T-cell (primary cell): ENCODE measurements around the gene SYNDIG1. TPM values are rescaled to one million over a fixed set of nuclear protein-coding genes. Genes with fewer than 3 reads are reported as not detected.

ENCODE experiments used
- ATAC-seq, 4 experiments: fragments of 200-7000 bp in 3 of 4; fragments of 150-1000 bp in 1 of 4; cut with Tn5 transposase; replicated peaks in 1 of 4; 1 replicate in 3 of 4; 2 replicates in 1 of 4; pipeline ENCODE4 v1.10.0; 2021; ENCODE audit warnings: moderate library complexity in 3 of 4, mild to moderate bottlenecking in 2 of 4, moderate number of reproducible peaks in 1 of 4
- CTCF ChIA-PET, 2 donors: fragments of 300-600 bp; sonication (Branson Sonifier 250); formaldehyde crosslinking; loops; one replicate each; lab custom pipeline; 2022; ENCODE audit warnings: antibody characterized with exemption in 2 of 2; lab: Charles Lee
- POLR2A ChIA-PET, 2 donors: fragments of 300-600 bp; sonication (Branson Sonifier 250); formaldehyde crosslinking; loops; one replicate each; lab custom pipeline; 2022; ENCODE audit warnings: antibody characterized with exemption in 2 of 2; lab: Charles Lee
- DNase-seq, 35 experiments: peaks; one replicate each; pipeline versions ENCODE4 v3.0.0 to v3.0.0-alpha.2; 2013 to 2023
- H3K27ac ChIP-seq: one replicate; pipeline ENCODE4 v1.5.1; 2013; ENCODE audit warnings: low read length
- H3K27me3 ChIP-seq, 2 experiments: replicated peaks in 1 of 2; 1 replicate in 1 of 2; 2 replicates in 1 of 2; pipeline versions ENCODE4 v1.6.1 to v1.7.0; 2013; ENCODE audit warnings: low read length in 1 of 2, mixed read lengths in 1 of 2; ENCODE audit not compliant: control insufficient read depth in 2 of 2, insufficient read depth in 2 of 2; ENCODE audit errors: extremely low read depth in 1 of 2
- H3K36me3 ChIP-seq, 2 donors: 1 replicate in 1 of 2; 2 replicates in 1 of 2; pipeline versions ENCODE4 v1.6.1 to v1.7.0; 2013; ENCODE audit warnings: low read length in 1 of 2; ENCODE audit not compliant: control insufficient read depth in 2 of 2, insufficient read depth in 1 of 2; ENCODE audit errors: extremely low read depth in 1 of 2
- H3K4me1 ChIP-seq, 2 experiments: 1 replicate in 1 of 2; 2 replicates in 1 of 2; pipeline versions ENCODE4 v1.6.1 to v1.7.0; 2013; ENCODE audit warnings: low read length in 2 of 2, mixed read lengths in 1 of 2; ENCODE audit not compliant: insufficient read depth in 2 of 2, control insufficient read depth in 1 of 2; ENCODE audit errors: extremely low read depth in 1 of 2
- H3K4me3 ChIP-seq, 2 donors: 1 replicate in 1 of 2; 2 replicates in 1 of 2; pipeline versions ENCODE4 v1.5.1 to v1.7.0; 2013; ENCODE audit warnings: mild to moderate bottlenecking in 2 of 2, low read length in 1 of 2, moderate library complexity in 1 of 2; ENCODE audit not compliant: control insufficient read depth in 1 of 2; ENCODE audit errors: extremely low read depth in 1 of 2
- H3K9me3 ChIP-seq: 2 replicates; pipeline ENCODE4 v1.7.0; 2013
- H3K27ac Mint-ChIP-seq, 2 donors: one replicate each; pipeline ENCODE4 v1.8.0; 2020 to 2021; ENCODE audit warnings: mild to moderate bottlenecking in 2 of 2, mixed read lengths in 2 of 2
- H3K27me3 Mint-ChIP-seq, 2 donors: one replicate each; pipeline ENCODE4 v1.8.0; 2021 to 2022; ENCODE audit warnings: mixed read lengths in 2 of 2
- H3K36me3 Mint-ChIP-seq: one replicate; pipeline ENCODE4 v1.8.0; 2021; ENCODE audit warnings: mixed read lengths
- H3K4me1 Mint-ChIP-seq, 3 donors: one replicate each; pipeline ENCODE4 v1.8.0; 2020 to 2022; ENCODE audit warnings: mixed read lengths in 3 of 3, mild to moderate bottlenecking in 1 of 3
- H3K4me3 Mint-ChIP-seq, 3 donors: one replicate each; pipeline ENCODE4 v1.8.0; 2020 to 2022; ENCODE audit warnings: mild to moderate bottlenecking in 3 of 3, mixed read lengths in 3 of 3, moderate library complexity in 3 of 3
- H3K9me3 Mint-ChIP-seq, 3 donors: one replicate each; pipeline ENCODE4 v1.8.0; 2020 to 2022; ENCODE audit warnings: mixed read lengths in 3 of 3
- WGBS: methylation state at CpG from one replicate; pipeline ENCODE4 v1.1.5; 2013; ENCODE audit warnings: missing lambda C conversion rate; ENCODE audit not compliant: insufficient coverage; 5-methylcytosine and 5-hydroxymethylcytosine counted together
- total RNA-seq, 35 experiments: library from RNA in 6 of 35; stranded (reverse) in 6 of 35; fragments of 120-200 nt in 1 of 35; gene quantifications; one replicate each; pipeline versions ENCODE4 v1.2.1 to v1.2.4 and lab custom pipeline; 2013 to 2026

The SYNDIG1 gene
- total RNA-seq, 5 donors from 2014 or later (not counting 1 experiment from before 2014, with no cell fraction given) = not detected

GRCh38 chr20:24648919-24649318, 179.5 kb downstream of the SYNDIG1 start:
- ChIA-PET CTCF (no interaction called here), POLR2A (no interaction called here)
- Histone ChIP-seq H3K27ac (no peak overlapping the region), H3K4me1 (peaks cover 3 to 7% of the 10 kb centered on the region in 2 experiments), H3K9me3 (no peaks in the 10 kb centered on the region), H3K4me3 (no peak overlapping the region), H3K27me3 (peaks cover 0 to 29% of the 10 kb centered on the region in 2 experiments), H3K36me3 (no peaks in the 10 kb centered on the region)
- H3K36me3 Mint-ChIP-seq = no peaks in the 10 kb centered on the region
- no peaks in the 10 kb centered on the region for H3K9me3 Mint-ChIP-seq
- no peak overlapping the region for H3K27ac Mint-ChIP-seq
- DNase-seq (no peak), ATAC-seq (no peak)
- WGBS = no CpG with 5 or more reads among the region's 2 CpGs
- H3K27me3 Mint-ChIP-seq = peaks cover 10 to 22% of the 10 kb centered on the region in 2 donors
- peaks cover 4 to 11% (median 4%) of the 10 kb centered on the region in 3 donors for H3K4me1 Mint-ChIP-seq
- H3K4me3 Mint-ChIP-seq = no peak overlapping the region

- no peaks in the 10 kb centered on the region for H3K9me3 Mint-ChIP-seq
- H3K27me3 Mint-ChIP-seq = peaks cover 6 to 22% of the 10 kb centered on the region in 2 donors
- Histone ChIP-seq H3K4me1 (peaks cover 3 to 7% of the 10 kb centered on the region in 2 experiments), H3K36me3 (no peaks in the 10 kb centered on the region), H3K27ac (no peak overlapping the region), H3K9me3 (no peaks in the 10 kb centered on the region), H3K27me3 (peaks cover 0 to 29% of the 10 kb centered on the region in 2 experiments), H3K4me3 (no peak overlapping the region)
- H3K4me1 Mint-ChIP-seq = peaks cover 4 to 18% (median 4%) of the 10 kb centered on the region in 3 donors
- POLR2A ChIA-PET = no interaction called here
- WGBS = 86% methylated on average over 6 of the region's 11 CpGs
- H3K4me3 Mint-ChIP-seq = no peak overlapping the region
- CTCF ChIA-PET = no interaction called here
- no peak overlapping the region for H3K27ac Mint-ChIP-seq
- H3K36me3 Mint-ChIP-seq = no peaks in the 10 kb centered on the region
- ATAC-seq (no peak), DNase-seq (no peak)
Measured at GRCh38 chr20:24649787-24650490, 180.5 kb downstream of the SYNDIG1 start.

- Mint-ChIP-seq H3K27ac (no peak overlapping the region), H3K36me3 (no peaks in the 10 kb centered on the region), H3K4me3 (no peak overlapping the region), H3K4me1 (peaks cover 1 to 16% (median 1%) of the 10 kb centered on the region in 3 donors), H3K9me3 (no peaks in the 10 kb centered on the region), H3K27me3 (peaks cover under 1 to 13% of the 10 kb centered on the region in 2 donors)
- no peak for ATAC-seq
- Histone ChIP-seq H3K27me3 (peaks cover 0 to 18% of the 10 kb centered on the region in 2 experiments), H3K4me3 (no peak overlapping the region), H3K9me3 (no peaks in the 10 kb centered on the region), H3K27ac (no peak overlapping the region), H3K4me1 (peaks cover 0 to under 1% of the 10 kb centered on the region in 2 experiments), H3K36me3 (no peaks in the 10 kb centered on the region)
- 80% methylated on average over 4 of the region's 7 CpGs for WGBS
- ChIA-PET CTCF (no interaction called here), POLR2A (no interaction called here)
- DNase-seq = no peak
Measured at GRCh38 chr20:24651171-24651975, 181.9 kb downstream of the SYNDIG1 start.

- DNase-seq (no peak), ATAC-seq (no peak)
- H3K9me3 ChIP-seq = no peaks in the 10 kb centered on the region
- H3K4me3 ChIP-seq = no peak overlapping the region
- H3K27ac ChIP-seq = no peak overlapping the region
- H3K4me1 ChIP-seq = no peaks in the 10 kb centered on the region
- H3K27me3 ChIP-seq = peaks cover 0 to 16% of the 10 kb centered on the region in 2 experiments
- POLR2A ChIA-PET = no interaction called here
- WGBS = 59% methylated on average over 4 of the region's 4 CpGs
- peaks cover 0 to 10% (median 0%) of the 10 kb centered on the region in 3 donors for H3K4me1 Mint-ChIP-seq
- no peaks in the 10 kb centered on the region for H3K36me3 ChIP-seq
- H3K36me3 Mint-ChIP-seq = no peaks in the 10 kb centered on the region
- H3K27ac Mint-ChIP-seq = no peak overlapping the region
- H3K27me3 Mint-ChIP-seq = peaks cover 0 to 7% of the 10 kb centered on the region in 2 donors
- H3K9me3 Mint-ChIP-seq = no peaks in the 10 kb centered on the region
- CTCF ChIA-PET = no interaction called here
- no peak overlapping the region for H3K4me3 Mint-ChIP-seq
Measured at GRCh38 chr20:24651976-24652345, 182.5 kb downstream of the SYNDIG1 start.

- no peak for ATAC-seq
- no peak overlapping the region for H3K27ac Mint-ChIP-seq
- Histone ChIP-seq H3K27ac (no peak overlapping the region), H3K4me1 (no peaks in the 10 kb centered on the region), H3K36me3 (no peaks in the 10 kb centered on the region), H3K4me3 (no peak overlapping the region), H3K9me3 (no peaks in the 10 kb centered on the region), H3K27me3 (peaks cover 0 to 16% of the 10 kb centered on the region in 2 experiments)
- no peaks in the 10 kb centered on the region for H3K9me3 Mint-ChIP-seq
- H3K27me3 Mint-ChIP-seq = peaks cover 0 to 3% of the 10 kb centered on the region in 2 donors
- H3K4me1 Mint-ChIP-seq = peaks cover 0 to 9% (median 0%) of the 10 kb centered on the region in 3 donors
- DNase-seq = no peak
- H3K4me3 Mint-ChIP-seq = no peak overlapping the region
- no peaks in the 10 kb centered on the region for H3K36me3 Mint-ChIP-seq
- CTCF ChIA-PET = no interaction called here
- WGBS = 65% methylated on average over 5 of the region's 5 CpGs
- POLR2A ChIA-PET = no interaction called here
Measured at GRCh38 chr20:24653306-24653705, 183.9 kb downstream of the SYNDIG1 start.

- H3K4me1 Mint-ChIP-seq = peaks cover 0 to 9% (median 0%) of the 10 kb centered on the region in 3 donors
Measured at GRCh38 chr20:24654425-24654824, 185.0 kb downstream of the SYNDIG1 start.

More at GRCh38 chr20:24654425-24654824, 185.0 kb downstream of the SYNDIG1 start:
- H3K4me3 ChIP-seq = no peak overlapping the region
- Mint-ChIP-seq H3K36me3 (no peaks in the 10 kb centered on the region), H3K4me3 (no peak overlapping the region), H3K27ac (no peak overlapping the region), H3K9me3 (no peaks in the 10 kb centered on the region), H3K27me3 (peaks cover 3 to 4% of the 10 kb centered on the region in 2 donors)
- H3K4me1 ChIP-seq = no peaks in the 10 kb centered on the region
- DNase-seq = no peak
- ATAC-seq = no peak
- H3K36me3 ChIP-seq = no peaks in the 10 kb centered on the region
- H3K9me3 ChIP-seq = no peaks in the 10 kb centered on the region
- H3K27ac ChIP-seq = no peak overlapping the region
- ChIA-PET POLR2A (no interaction called here), CTCF (no interaction called here)
- WGBS = no CpG with 5 or more reads among the region's 1 CpG
- peaks cover 0 to 16% of the 10 kb centered on the region in 2 experiments for H3K27me3 ChIP-seq
